Panc1 (cell line): Measurements from ENCODE around the gene ROBO2. TPM values are rescaled to one million over a fixed set of nuclear protein-coding genes. Genes with fewer than 3 reads are reported as not detected.

Source experiments
- ATAC-seq: fragments of 200-7000 bp; cut with Tn5 transposase; 2 replicates; pipeline ENCODE4 v1.9.1; 2020; ENCODE audit warnings: mild to moderate bottlenecking, moderate library complexity
- BruUV-seq: library from RNA; stranded (reverse); fragments of 400-500 nt; replicated peaks from 2 replicates; lab custom pipeline; 2021; lab: Mats Ljungman, UMichigan
- CTCF ChIA-PET: fragments of 300-600 bp; sonication (Branson Sonifier 250); formaldehyde crosslinking; loops from one replicate; lab custom pipeline; 2022; ENCODE audit warnings: antibody characterized with exemption; lab: Charles Lee
- POLR2A ChIA-PET: fragments of 300-600 bp; sonication (Branson Sonifier 250); formaldehyde crosslinking; loops from one replicate; lab custom pipeline; 2022; ENCODE audit warnings: antibody characterized with exemption; lab: Charles Lee
- DNase-seq: peaks from one replicate; pipeline ENCODE4 v3.0.0-alpha.2; 2010; ENCODE audit warnings: low read depth, low spot score
- H3K27ac ChIP-seq: 2 replicates; pipeline ENCODE4 v1.5.1; 2011; ENCODE audit warnings: mild to moderate bottlenecking, low read length, inconsistent platforms
- H3K27me3 ChIP-seq: fragments of 200-500 bp; sonication (Bioruptor generic); 2 replicates; pipeline ENCODE4 v1.6.0; 2014; ENCODE audit warnings: low read length, inconsistent platforms; ENCODE audit not compliant: control insufficient read depth, insufficient read depth
- H3K36me3 ChIP-seq: fragments of 200-500 bp; sonication (Bioruptor generic); 2 replicates; pipeline ENCODE4 v1.5.1; 2014; ENCODE audit warnings: inconsistent platforms, mild to moderate bottlenecking, low read length, moderate library complexity; ENCODE audit not compliant: control insufficient read depth, insufficient read depth
- H3K4me1 ChIP-seq: 2 replicates; pipeline ENCODE4 v1.5.1; 2011; ENCODE audit warnings: inconsistent platforms, mild to moderate bottlenecking, low read length, moderate library complexity; ENCODE audit not compliant: control insufficient read depth, insufficient read depth
- H3K4me3 ChIP-seq, 2 experiments: 2 replicates each; pipeline ENCODE4 v1.5.1; 2011 to 2012; ENCODE audit warnings: low read depth in 2 of 2, low read length in 2 of 2, mild to moderate bottlenecking in 2 of 2, inconsistent platforms in 1 of 2, moderate library complexity in 1 of 2
- H3K9me3 ChIP-seq: fragments of 200-500 bp; sonication (Bioruptor generic); 2 replicates; pipeline ENCODE4 v1.5.1; 2014; ENCODE audit warnings: low read depth, mild to moderate bottlenecking, inconsistent platforms, low read length, moderate library complexity; ENCODE audit not compliant: control insufficient read depth, insufficient read depth
- CTCF ChIP-seq: fragments of 450-650 bp; IDR thresholded peaks from 2 replicates; pipeline ENCODE4 v1.5.1; 2017; ENCODE audit warnings: mild to moderate bottlenecking
- POLR2AphosphoS5 ChIP-seq: IDR thresholded peaks from 2 replicates; pipeline ENCODE4 v1.6.1; 2012; ENCODE audit warnings: mild to moderate bottlenecking, low read depth, low read length, moderate library complexity
- REST ChIP-seq, 2 experiments: IDR thresholded peaks; 2 replicates each; pipeline ENCODE4 v1.6.1; 2011 to 2012; ENCODE audit warnings: low read depth in 2 of 2, control low read depth in 1 of 2, low read length in 1 of 2, mild to moderate bottlenecking in 1 of 2, moderate library complexity in 1 of 2; ENCODE audit not compliant: insufficient read depth in 1 of 2
- SIN3A ChIP-seq: IDR thresholded peaks from 2 replicates; pipeline ENCODE4 v1.6.1; 2012; ENCODE audit warnings: low read depth, mild to moderate bottlenecking, low read length, moderate library complexity, borderline replicate concordance; ENCODE audit not compliant: insufficient read depth
- TCF7L2 ChIP-seq: IDR thresholded peaks from 2 replicates; pipeline ENCODE4 v1.6.1; 2011; ENCODE audit warnings: mild to moderate bottlenecking, low read depth, low read length, inconsistent platforms
- in situ Hi-C: cut with HindIII; loops from 2 replicates; pipeline ENCODE4 v1.10.0; 2016; ENCODE audit warnings: low sequenced_read_pairs, low pct_unique_long_range_greater_than_20kb
- intact Hi-C: fragments of 100-400 bp; cut with micrococcal nuclease; formaldehyde crosslinking; loops from one replicate; pipeline ENCODE4 v1.10.0; 2022; ENCODE audit not compliant: unreplicated experiment
- total RNA-seq: library from RNA; stranded (reverse); gene quantifications from one replicate; pipeline ENCODE4 v1.2.1, GENCODE V29; 2021; ENCODE audit not compliant: unreplicated experiment

ROBO2 gene
- total RNA-seq, 1 experiment from 2014 or later: 1.3 TPM

DNA sequence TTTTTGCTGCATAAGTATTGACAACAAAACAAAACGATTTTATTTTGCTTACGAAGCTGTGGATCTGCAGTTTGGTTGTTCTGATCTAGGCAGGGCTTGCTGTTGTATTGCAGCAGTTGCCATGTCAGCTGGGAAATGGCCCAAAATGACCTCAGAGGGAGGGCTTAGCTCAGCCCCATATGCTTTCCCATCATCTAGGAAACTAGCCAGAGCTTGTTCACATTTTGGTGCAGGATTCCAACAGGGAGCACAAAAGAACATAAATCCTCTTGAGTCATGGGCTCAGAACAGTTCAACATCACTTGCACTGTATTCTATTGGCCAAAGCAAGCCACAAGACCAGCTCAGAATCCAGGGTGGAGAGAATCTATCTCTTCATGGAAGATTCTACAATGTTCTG, 42.2 kb upstream of the ROBO2 start:
- ATAC-seq (no peak), DNase-seq (no peak)
- Histone ChIP-seq H3K4me3 (no peak overlapping the region), H3K4me1 (no peaks in the 10 kb centered on the region), H3K9me3 (no peaks in the 10 kb centered on the region), H3K27me3 (no peaks in the 10 kb centered on the region), H3K36me3 (no peaks in the 10 kb centered on the region), H3K27ac (no peak overlapping the region)
- in situ Hi-C loops: no loop called here
- ChIA-PET CTCF (no interaction called here), POLR2A (no interaction called here)
- TF ChIP-seq SIN3A (no peak), REST (IDR thresholded peaks at IDR 0.05; ENCODE audit: insufficient read depth in 1 of 2, low read depth in 2 of 2, low read length in 1 of 2) (no peak), CTCF (no peak), TCF7L2 (no peak), POLR2AphosphoS5 (no peak)
- intact Hi-C loops: no loop called here
- no TSS peak for BruUV-seq

DNA sequence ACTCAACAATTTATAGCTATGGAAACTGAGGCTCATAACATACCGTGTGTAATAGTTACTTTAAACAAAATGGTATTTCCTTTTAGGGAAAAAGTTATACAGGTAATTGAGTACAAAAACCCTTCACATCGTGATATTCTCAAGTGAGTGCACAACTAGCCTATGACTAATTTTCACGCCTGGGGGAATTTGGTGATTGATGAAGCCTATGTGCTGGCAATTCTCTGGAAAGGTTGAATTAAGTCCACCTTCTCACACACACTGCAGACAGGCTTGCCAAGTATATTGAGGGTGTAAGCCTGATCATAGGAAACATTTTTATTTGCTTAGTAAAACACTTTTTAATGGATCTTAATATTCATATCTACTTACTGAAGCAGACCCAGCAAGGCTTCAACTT, 41.3 kb upstream of the ROBO2 start:
- ChIA-PET CTCF (no interaction called here), POLR2A (no interaction called here)
- no peaks in the 10 kb centered on the region for H3K4me1 ChIP-seq
- intact Hi-C loops: no loop called here
- H3K27me3 ChIP-seq: no peaks in the 10 kb centered on the region
- H3K36me3 ChIP-seq: no peaks in the 10 kb centered on the region
- no peak for ATAC-seq
- BruUV-seq: no TSS peak
- H3K27ac ChIP-seq: no peak overlapping the region
- TF ChIP-seq REST (IDR thresholded peaks at IDR 0.05; ENCODE audit: insufficient read depth in 1 of 2, low read depth in 2 of 2, low read length in 1 of 2) (no peak), POLR2AphosphoS5 (no peak), SIN3A (no peak), CTCF (no peak), TCF7L2 (no peak)
- no peaks in the 10 kb centered on the region for H3K9me3 ChIP-seq
- H3K4me3 ChIP-seq: no peak overlapping the region
- in situ Hi-C loops: no loop called here
- DNase-seq: no peak
